ENCODE measurements around the gene MAP3K1. TPM values are rescaled to one million over a fixed set of nuclear protein-coding genes. Genes with fewer than 3 reads are reported as not detected.

The MAP3K1 gene
- total and polyA plus RNA-seq, 2 experiments from 2014 or later, result 12.0 to 38.2 TPM

- H3K9me2 ChIP-seq (replicated peaks; ENCODE audit: insufficient read depth), result no peaks in the 10 kb centered on the region
- TF ChIP-seq EZH2phosphoT487 (IDR thresholded peaks at IDR 0.05; ENCODE audit: low read depth, severe bottlenecking, unreplicated experiment) (no peak), CTCF (IDR thresholded peaks at IDR 0.05; ENCODE audit: poor library complexity) (no peak), EZH2 (IDR thresholded peaks at IDR 0.05; ENCODE audit: borderline replicate concordance) (no peak)
- H3K9me3 ChIP-seq (ENCODE audit: low read depth), result no peaks in the 10 kb centered on the region
- WGBS (ENCODE audit: low lambda C conversion rate, missing lambda C conversion rate), result 90% methylated on average over 2 of the region's 2 CpGs
- no peaks in the 10 kb centered on the region for H3K4me1 ChIP-seq (ENCODE audit: insufficient read depth)
- H3K27me3 ChIP-seq, result no peaks in the 10 kb centered on the region
- no peaks in the 10 kb centered on the region for H4K20me1 ChIP-seq (ENCODE audit: insufficient read depth, poor library complexity, severe bottlenecking)
- H3K79me2 ChIP-seq, result no peaks in the 10 kb centered on the region
- no peaks in the 10 kb centered on the region for H3K36me3 ChIP-seq (replicated peaks; ENCODE audit: insufficient read depth, low read depth)
- H2AFZ ChIP-seq, result no peak overlapping the region
- no peak overlapping the region for H3K27ac ChIP-seq
- DNase-seq (ENCODE audit: low spot score), result no peak
- H3K4me2 ChIP-seq, result no peak overlapping the region
- H3K4me3 ChIP-seq, result no peak overlapping the region
Measured at GRCh38 chr5:56786346-56786745, 29.0 kb upstream of the MAP3K1 start.

GRCh38 chr5:56791396-56791795 is 24.0 kb upstream of the MAP3K1 start:
- H3K36me3 ChIP-seq (replicated peaks; ENCODE audit: insufficient read depth, low read depth), result no peaks in the 10 kb centered on the region
- TF ChIP-seq CTCF (IDR thresholded peaks at IDR 0.05; ENCODE audit: poor library complexity), result no peak
- TF ChIP-seq EZH2phosphoT487 (IDR thresholded peaks at IDR 0.05; ENCODE audit: low read depth, severe bottlenecking, unreplicated experiment), result no peak
- no peak for TF ChIP-seq EZH2 (IDR thresholded peaks at IDR 0.05; ENCODE audit: borderline replicate concordance)
- H3K79me2 ChIP-seq, result no peaks in the 10 kb centered on the region
- DNase-seq (ENCODE audit: low spot score), result no peak
- no peaks in the 10 kb centered on the region for H3K4me1 ChIP-seq (ENCODE audit: insufficient read depth)
- no peak overlapping the region for H3K27ac ChIP-seq
- H3K9me3 ChIP-seq (ENCODE audit: low read depth), result no peaks in the 10 kb centered on the region
- no peaks in the 10 kb centered on the region for H3K9me2 ChIP-seq (replicated peaks; ENCODE audit: insufficient read depth)
- H3K4me3 ChIP-seq, result no peak overlapping the region
- H4K20me1 ChIP-seq (ENCODE audit: insufficient read depth, poor library complexity, severe bottlenecking), result no peaks in the 10 kb centered on the region
- no peak overlapping the region for H2AFZ ChIP-seq
- H3K4me2 ChIP-seq, result no peak overlapping the region
- 89% methylated on average over 3 of the region's 3 CpGs for WGBS (ENCODE audit: low lambda C conversion rate, missing lambda C conversion rate)
- H3K27me3 ChIP-seq, result no peaks in the 10 kb centered on the region

GRCh38 chr5:56798521-56798920 is 16.8 kb upstream of the MAP3K1 start:
- Histone ChIP-seq H3K4me3 (no peak overlapping the region), H3K79me2 (no peaks in the 10 kb centered on the region), H3K9me2 (replicated peaks; ENCODE audit: insufficient read depth) (no peaks in the 10 kb centered on the region), H3K4me1 (ENCODE audit: insufficient read depth) (no peaks in the 10 kb centered on the region), H2AFZ (no peak overlapping the region), H3K4me2 (no peak overlapping the region), H3K27ac (no peak overlapping the region), H3K27me3 (no peaks in the 10 kb centered on the region), H3K9me3 (ENCODE audit: low read depth) (no peaks in the 10 kb centered on the region), H3K36me3 (replicated peaks; ENCODE audit: insufficient read depth, low read depth) (no peaks in the 10 kb centered on the region), H4K20me1 (ENCODE audit: insufficient read depth, poor library complexity, severe bottlenecking) (no peaks in the 10 kb centered on the region)
- TF ChIP-seq EZH2phosphoT487 (IDR thresholded peaks at IDR 0.05; ENCODE audit: low read depth, severe bottlenecking, unreplicated experiment) (no peak), CTCF (IDR thresholded peaks at IDR 0.05; ENCODE audit: poor library complexity) (no peak), EZH2 (IDR thresholded peaks at IDR 0.05; ENCODE audit: borderline replicate concordance) (no peak)
- no peak for DNase-seq (ENCODE audit: low spot score)

- no peak for DNase-seq (ENCODE audit: low spot score)
- H3K36me3 ChIP-seq (replicated peaks; ENCODE audit: insufficient read depth, low read depth), result no peaks in the 10 kb centered on the region
- H4K20me1 ChIP-seq (ENCODE audit: insufficient read depth, poor library complexity, severe bottlenecking), result no peaks in the 10 kb centered on the region
- no peak overlapping the region for H3K4me3 ChIP-seq
- TF ChIP-seq EZH2phosphoT487 (IDR thresholded peaks at IDR 0.05; ENCODE audit: low read depth, severe bottlenecking, unreplicated experiment) (no peak), CTCF (IDR thresholded peaks at IDR 0.05; ENCODE audit: poor library complexity) (no peak), EZH2 (IDR thresholded peaks at IDR 0.05; ENCODE audit: borderline replicate concordance) (no peak)
- no peaks in the 10 kb centered on the region for H3K9me2 ChIP-seq (replicated peaks; ENCODE audit: insufficient read depth)
- no peak overlapping the region for H3K27ac ChIP-seq
- no peaks in the 10 kb centered on the region for H3K4me1 ChIP-seq (ENCODE audit: insufficient read depth)
- H3K79me2 ChIP-seq, result no peaks in the 10 kb centered on the region
- no peak overlapping the region for H2AFZ ChIP-seq
- H3K27me3 ChIP-seq, result no peaks in the 10 kb centered on the region
- no peaks in the 10 kb centered on the region for H3K9me3 ChIP-seq (ENCODE audit: low read depth)
- no peak overlapping the region for H3K4me2 ChIP-seq
Measured at GRCh38 chr5:56800186-56800585, 15.2 kb upstream of the MAP3K1 start.
